Neural cell (in vitro differentiated cells): ENCODE data around the gene KCNAB1.

Experiments
- EP300 ChIP-seq: fragments of 450-650 bp; conservative IDR thresholded peaks from 2 replicates; pipeline ENCODE4 v1.6.1; 2014; ENCODE audit warnings: antibody characterized with exemption, mild to moderate bottlenecking, moderate library complexity; ENCODE audit not compliant: poor library complexity, severe bottlenecking
- POLR2AphosphoS5 ChIP-seq: IDR thresholded peaks from 2 replicates; pipeline ENCODE4 v1.6.1; 2012
- SMC3 ChIP-seq: fragments of 450-650 bp; conservative IDR thresholded peaks from 2 replicates; pipeline ENCODE4 v1.6.1; 2014; ENCODE audit warnings: antibody characterized with exemption, mild to moderate bottlenecking, moderate library complexity; ENCODE audit not compliant: poor library complexity
- TF ChIP-seq, protein P1 (sequence below): fragments of 450-650 bp; IDR thresholded peaks from 2 replicates; pipeline ENCODE4 v1.5.1; 2014; ENCODE audit warnings: antibody characterized with exemption, mild to moderate bottlenecking, moderate library complexity; ENCODE audit not compliant: poor library complexity, severe bottlenecking
- TF ChIP-seq, protein P2 (sequence below): IDR thresholded peaks from 2 replicates; pipeline ENCODE4 v1.6.1; 2012; ENCODE audit warnings: borderline replicate concordance

DNA sequence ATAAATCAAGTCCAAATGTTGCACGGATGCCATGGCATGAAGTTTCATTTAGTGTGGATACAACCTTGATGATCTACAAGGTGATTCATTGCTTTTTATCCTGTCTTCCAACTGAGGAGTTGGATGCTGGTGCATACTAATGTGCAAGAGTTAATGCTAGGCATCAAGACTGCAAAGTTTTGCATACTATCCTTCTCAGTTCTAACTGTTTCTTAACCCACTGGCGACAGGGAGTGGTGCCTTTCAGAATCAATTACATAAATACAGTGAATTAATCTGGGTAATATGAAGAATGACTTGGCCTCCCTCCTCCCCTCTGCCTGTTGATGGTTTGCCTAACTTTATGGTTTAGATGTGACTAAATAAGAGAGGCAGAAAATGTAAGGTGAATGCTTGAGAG, 43.5 kb downstream of the KCNAB1 start:
- no peak for TF ChIP-seq EP300
- TF ChIP-seq, protein P1, sequence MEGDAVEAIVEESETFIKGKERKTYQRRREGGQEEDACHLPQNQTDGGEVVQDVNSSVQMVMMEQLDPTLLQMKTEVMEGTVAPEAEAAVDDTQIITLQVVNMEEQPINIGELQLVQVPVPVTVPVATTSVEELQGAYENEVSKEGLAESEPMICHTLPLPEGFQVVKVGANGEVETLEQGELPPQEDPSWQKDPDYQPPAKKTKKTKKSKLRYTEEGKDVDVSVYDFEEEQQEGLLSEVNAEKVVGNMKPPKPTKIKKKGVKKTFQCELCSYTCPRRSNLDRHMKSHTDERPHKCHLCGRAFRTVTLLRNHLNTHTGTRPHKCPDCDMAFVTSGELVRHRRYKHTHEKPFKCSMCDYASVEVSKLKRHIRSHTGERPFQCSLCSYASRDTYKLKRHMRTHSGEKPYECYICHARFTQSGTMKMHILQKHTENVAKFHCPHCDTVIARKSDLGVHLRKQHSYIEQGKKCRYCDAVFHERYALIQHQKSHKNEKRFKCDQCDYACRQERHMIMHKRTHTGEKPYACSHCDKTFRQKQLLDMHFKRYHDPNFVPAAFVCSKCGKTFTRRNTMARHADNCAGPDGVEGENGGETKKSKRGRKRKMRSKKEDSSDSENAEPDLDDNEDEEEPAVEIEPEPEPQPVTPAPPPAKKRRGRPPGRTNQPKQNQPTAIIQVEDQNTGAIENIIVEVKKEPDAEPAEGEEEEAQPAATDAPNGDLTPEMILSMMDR, result no peak
- no peak for TF ChIP-seq SMC3
- TF ChIP-seq, protein P2, sequence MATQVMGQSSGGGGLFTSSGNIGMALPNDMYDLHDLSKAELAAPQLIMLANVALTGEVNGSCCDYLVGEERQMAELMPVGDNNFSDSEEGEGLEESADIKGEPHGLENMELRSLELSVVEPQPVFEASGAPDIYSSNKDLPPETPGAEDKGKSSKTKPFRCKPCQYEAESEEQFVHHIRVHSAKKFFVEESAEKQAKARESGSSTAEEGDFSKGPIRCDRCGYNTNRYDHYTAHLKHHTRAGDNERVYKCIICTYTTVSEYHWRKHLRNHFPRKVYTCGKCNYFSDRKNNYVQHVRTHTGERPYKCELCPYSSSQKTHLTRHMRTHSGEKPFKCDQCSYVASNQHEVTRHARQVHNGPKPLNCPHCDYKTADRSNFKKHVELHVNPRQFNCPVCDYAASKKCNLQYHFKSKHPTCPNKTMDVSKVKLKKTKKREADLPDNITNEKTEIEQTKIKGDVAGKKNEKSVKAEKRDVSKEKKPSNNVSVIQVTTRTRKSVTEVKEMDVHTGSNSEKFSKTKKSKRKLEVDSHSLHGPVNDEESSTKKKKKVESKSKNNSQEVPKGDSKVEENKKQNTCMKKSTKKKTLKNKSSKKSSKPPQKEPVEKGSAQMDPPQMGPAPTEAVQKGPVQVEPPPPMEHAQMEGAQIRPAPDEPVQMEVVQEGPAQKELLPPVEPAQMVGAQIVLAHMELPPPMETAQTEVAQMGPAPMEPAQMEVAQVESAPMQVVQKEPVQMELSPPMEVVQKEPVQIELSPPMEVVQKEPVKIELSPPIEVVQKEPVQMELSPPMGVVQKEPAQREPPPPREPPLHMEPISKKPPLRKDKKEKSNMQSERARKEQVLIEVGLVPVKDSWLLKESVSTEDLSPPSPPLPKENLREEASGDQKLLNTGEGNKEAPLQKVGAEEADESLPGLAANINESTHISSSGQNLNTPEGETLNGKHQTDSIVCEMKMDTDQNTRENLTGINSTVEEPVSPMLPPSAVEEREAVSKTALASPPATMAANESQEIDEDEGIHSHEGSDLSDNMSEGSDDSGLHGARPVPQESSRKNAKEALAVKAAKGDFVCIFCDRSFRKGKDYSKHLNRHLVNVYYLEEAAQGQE, result no peak
- TF ChIP-seq POLR2AphosphoS5, result no peak
